HEK293 (cell line): ENCODE data around the gene RAB20.

Experiments used
- CTCF ChIA-PET: fragments of 350-600 bp; formaldehyde crosslinking; extraction: SDS; loops from one replicate; lab custom pipeline; 2021; ENCODE audit warnings: antibody characterized with exemption; lab: Yijun Ruan, JAX
- POLR2A ChIA-PET: fragments of 300-600 bp; formaldehyde crosslinking; extraction: SDS; loops from one replicate; lab custom pipeline; 2020; ENCODE audit warnings: antibody characterized with exemption, inconsistent platforms; lab: Yijun Ruan, JAX
- H3K27ac ChIP-seq: fragments of 200-500 bp; sonication (Bioruptor generic); 2 replicates; pipeline ENCODE4 v1.5.1; 2014; ENCODE audit warnings: low read depth, low read length, control low read depth, inconsistent platforms; ENCODE audit errors: extremely low read depth
- H3K36me3 ChIP-seq, 2 experiments: fragments of 200-500 bp in 1 of 2; sonication (Bioruptor generic) in 1 of 2; 1 replicate in 1 of 2; 2 replicates in 1 of 2; pipeline ENCODE4 v1.5.1; 2014 to 2017; ENCODE audit warnings: inconsistent platforms in 2 of 2, low read length in 2 of 2; ENCODE audit not compliant: control insufficient read depth in 2 of 2, insufficient read depth in 1 of 2
- H3K4me1 ChIP-seq: fragments of 200-500 bp; sonication (Bioruptor generic); 2 replicates; pipeline ENCODE4 v1.5.1; 2014; ENCODE audit warnings: mild to moderate bottlenecking, low read length, inconsistent platforms; ENCODE audit not compliant: control insufficient read depth, insufficient read depth
- H3K4me3 ChIP-seq: 2 replicates; pipeline ENCODE4 v1.5.1; 2011; ENCODE audit warnings: low read depth, mild to moderate bottlenecking, control low read depth, low read length, moderate library complexity
- H3K9me3 ChIP-seq: fragments of 200-500 bp; sonication (Bioruptor generic); 2 replicates; pipeline ENCODE4 v1.5.1; 2014; ENCODE audit warnings: low read depth, low read length, inconsistent platforms; ENCODE audit not compliant: control insufficient read depth, insufficient read depth
- AEBP2 ChIP-seq: fragments of 450-650 bp; formaldehyde crosslinking; IDR thresholded peaks from 2 replicates; pipeline ENCODE4 v1.5.1; 2016; ENCODE audit warnings: missing biosample characterization, missing genetic modification characterization, borderline replicate concordance
- EGR2 ChIP-seq: fragments of 450-650 bp; formaldehyde crosslinking; IDR thresholded peaks from 2 replicates; pipeline ENCODE4 v1.5.1; 2016; ENCODE audit warnings: low read depth, missing biosample characterization, missing genetic modification characterization
- GLI4 ChIP-seq: fragments of 450-650 bp; formaldehyde crosslinking; IDR thresholded peaks from 2 replicates; pipeline ENCODE4 v1.5.1; 2016; ENCODE audit warnings: missing biosample characterization, missing genetic modification characterization
- HOXD13 ChIP-seq: sonication (generic); formaldehyde crosslinking; IDR thresholded peaks from 2 replicates; pipeline ENCODE4 v1.8.0; 2022; ENCODE audit warnings: missing genetic modification reagents, borderline replicate concordance
- KLF17 ChIP-seq: fragments of 450-650 bp; formaldehyde crosslinking; IDR thresholded peaks from 2 replicates; pipeline ENCODE4 v1.5.1; 2016; ENCODE audit warnings: missing biosample characterization, missing genetic modification characterization
- MEIS1 ChIP-seq: sonication (generic); formaldehyde crosslinking; IDR thresholded peaks from 2 replicates; pipeline ENCODE4 v1.8.1; 2022; ENCODE audit warnings: missing genetic modification reagents, mild to moderate bottlenecking, borderline replicate concordance
- SCRT1 ChIP-seq: fragments of 450-650 bp; formaldehyde crosslinking; IDR thresholded peaks from 2 replicates; pipeline ENCODE4 v1.5.1; 2016; ENCODE audit warnings: missing biosample characterization, missing genetic modification characterization, borderline replicate concordance
- SCRT2 ChIP-seq: fragments of 450-650 bp; formaldehyde crosslinking; IDR thresholded peaks from 2 replicates; pipeline ENCODE4 v1.5.1; 2016; ENCODE audit warnings: missing biosample characterization, missing genetic modification characterization
- YY2 ChIP-seq: fragments of 450-650 bp; formaldehyde crosslinking; IDR thresholded peaks from 2 replicates; pipeline ENCODE4 v1.5.1; 2016; ENCODE audit warnings: missing biosample characterization, missing genetic modification characterization
- ZFHX2 ChIP-seq: fragments of 450-650 bp; formaldehyde crosslinking; conservative IDR thresholded peaks from 2 replicates; pipeline ENCODE4 v1.5.1; 2016; ENCODE audit warnings: missing biosample characterization, missing genetic modification characterization
- ZFP69B ChIP-seq: fragments of 450-650 bp; formaldehyde crosslinking; IDR thresholded peaks from 2 replicates; pipeline ENCODE4 v1.5.1; 2016; ENCODE audit warnings: missing biosample characterization, missing genetic modification characterization
- ZNF239 ChIP-seq: fragments of 450-650 bp; formaldehyde crosslinking; IDR thresholded peaks from 2 replicates; pipeline ENCODE4 v1.5.1; 2016; ENCODE audit warnings: missing biosample characterization, missing genetic modification characterization
- ZNF335 ChIP-seq: fragments of 450-650 bp; formaldehyde crosslinking; conservative IDR thresholded peaks from 2 replicates; pipeline ENCODE4 v1.5.1; 2016; ENCODE audit warnings: missing biosample characterization, missing genetic modification characterization
- ZNF518A ChIP-seq: fragments of 450-650 bp; formaldehyde crosslinking; conservative IDR thresholded peaks from 2 replicates; pipeline ENCODE4 v1.5.1; 2016; ENCODE audit warnings: low read depth, missing biosample characterization, missing genetic modification characterization
- ZNF621 ChIP-seq: fragments of 450-650 bp; formaldehyde crosslinking; IDR thresholded peaks from 2 replicates; pipeline ENCODE4 v1.5.1; 2017; ENCODE audit warnings: missing biosample characterization, missing genetic modification characterization
- ZNF623 ChIP-seq: fragments of 450-650 bp; formaldehyde crosslinking; IDR thresholded peaks from 2 replicates; pipeline ENCODE4 v1.5.1; 2016; ENCODE audit warnings: missing biosample characterization, missing genetic modification characterization
- ZNF837 ChIP-seq: fragments of 450-650 bp; formaldehyde crosslinking; IDR thresholded peaks from 2 replicates; pipeline ENCODE4 v1.5.1; 2016; ENCODE audit warnings: missing biosample characterization, missing genetic modification characterization

Gene RAB20

GRCh38 chr13:110580800-110581199, 19.3 kb upstream of the RAB20 start:
- POLR2A ChIA-PET = no interaction called here
- CTCF ChIA-PET = no interaction called here
- no peaks in the 10 kb centered on the region for H3K4me1 ChIP-seq
- no peak overlapping the region for H3K4me3 ChIP-seq
- TF ChIP-seq ZNF837 (tag by site-specific recombination) (no peak), ZNF621 (tag by site-specific recombination) (no peak), AEBP2 (tag by site-specific recombination) (no peak), ZNF335 (no peak), KLF17 (tag by site-specific recombination) (no peak), SCRT2 (peak; percentile 76), MEIS1 (CRISPR knock-in tag) (no peak), ZNF518A (tag by site-specific recombination) (0 out of 2 replicates have a peak, but pooled peaks have one; percentile 27), SCRT1 (tag by site-specific recombination) (0 out of 2 replicates have a peak, but pooled peaks have one; percentile 23), ZFP69B (tag by site-specific recombination) (no peak), ZNF239 (tag by site-specific recombination) (no peak), ZNF623 (tag by site-specific recombination) (no peak), HOXD13 (CRISPR knock-in tag) (no peak), YY2 (no peak)
- TF ChIP-seq, all 188 proteins: peak for 3
- Histone ChIP-seq H3K9me3 (no peaks in the 10 kb centered on the region), H3K36me3 (no peaks in the 10 kb centered on the region), H3K27ac (no peak overlapping the region)

GRCh38 chr13:110578363-110578762, 16.8 kb upstream of the RAB20 start:
- H3K36me3 ChIP-seq = no peaks in the 10 kb centered on the region
- H3K4me3 ChIP-seq = no peak overlapping the region
- no peaks in the 10 kb centered on the region for H3K9me3 ChIP-seq
- CTCF ChIA-PET = no interaction called here
- no peaks in the 10 kb centered on the region for H3K4me1 ChIP-seq
- peak; percentile 27; the same call in 1 of the 2 replicates for TF ChIP-seq ZFHX2 (tag by site-specific recombination)
- TF ChIP-seq EGR2 (tag by site-specific recombination) = 0 out of 2 replicates have a peak, but pooled peaks have one; percentile 25
- TF ChIP-seq GLI4 (tag by site-specific recombination) = no peak
- POLR2A ChIA-PET = no interaction called here
- H3K27ac ChIP-seq = no peak overlapping the region
